GM06990 (cell line): ENCODE measurements around the gene IFFO2.

Experiments used
- DNase-seq: peaks from one replicate; pipeline ENCODE4 v3.0.0-alpha.2; 2011; ENCODE audit not compliant: insufficient read length; ENCODE audit errors: extremely low read depth
- H3K27me3 ChIP-seq: replicated peaks from 2 replicates; pipeline ENCODE4 v1.6.0; 2011; ENCODE audit warnings: low read length; ENCODE audit not compliant: control insufficient read depth, insufficient read depth
- H3K36me3 ChIP-seq: 2 replicates; pipeline ENCODE4 v1.5.1; 2011; ENCODE audit warnings: low read length; ENCODE audit not compliant: control insufficient read depth, insufficient read depth
- H3K4me3 ChIP-seq: replicated peaks from 2 replicates; pipeline ENCODE4 v1.5.1; 2011; ENCODE audit warnings: low read depth, mild to moderate bottlenecking, control low read depth, low read length
- CTCF ChIP-seq: IDR thresholded peaks from 2 replicates; pipeline ENCODE4 v1.5.1; 2011; ENCODE audit warnings: low read length, control low read depth, mild to moderate bottlenecking, inconsistent platforms; ENCODE audit not compliant: insufficient read depth, poor library complexity, severe bottlenecking

Gene IFFO2

GRCh38 chr1:18918417-18918816, 38.1 kb downstream of the IFFO2 start:
- DNase-seq = no peak
- Histone ChIP-seq H3K27me3 (no peaks in the 10 kb centered on the region), H3K4me3 (no peak overlapping the region), H3K36me3 (no peaks in the 10 kb centered on the region; the same call in none of the 2 replicates)
- TF ChIP-seq CTCF = no peak

- TF ChIP-seq CTCF = no peak
- Histone ChIP-seq H3K36me3 (no peaks in the 10 kb centered on the region; the same call in none of the 2 replicates), H3K4me3 (no peak overlapping the region), H3K27me3 (no peaks in the 10 kb centered on the region)
- DNase-seq = no peak
Observed at GRCh38 chr1:18917071-18917799, 39.2 kb downstream of the IFFO2 start.

- TF ChIP-seq CTCF = no peak
- H3K4me3 ChIP-seq = no peak overlapping the region
- DNase-seq = no peak
- peaks cover 3% of the 10 kb centered on the region for H3K36me3 ChIP-seq
- no peaks in the 10 kb centered on the region for H3K27me3 ChIP-seq
Observed at GRCh38 chr1:18915341-18915740, 41.1 kb downstream of the IFFO2 start.

- Histone ChIP-seq H3K36me3 (peaks cover 9% of the 10 kb centered on the region), H3K27me3 (no peaks in the 10 kb centered on the region), H3K4me3 (no peak overlapping the region)
- peak; percentile 100 for TF ChIP-seq CTCF
- DNase-seq = peak; percentile 72
Observed at GRCh38 chr1:18913065-18913835, 43.2 kb downstream of the IFFO2 start.

GRCh38 chr1:18912550-18912949, 43.9 kb downstream of the IFFO2 start:
- no peak for TF ChIP-seq CTCF
- no peaks in the 10 kb centered on the region for H3K27me3 ChIP-seq
- no peak for DNase-seq
- H3K4me3 ChIP-seq = no peak overlapping the region
- H3K36me3 ChIP-seq = peaks cover 9% of the 10 kb centered on the region
